Measurements from ENCODE around the gene C14orf93. TPM values are rescaled to one million over a fixed set of nuclear protein-coding genes. Genes with fewer than 3 reads are reported as not detected.
"Not testable (repeated sequence)": the region's sequence is repeated elsewhere in the genome, so short reads cannot be mapped to it uniquely, and the experiment has no call there.

The C14orf93 gene
- total RNA-seq, 1 donor from 2014 or later: 8.1 TPM

DNA sequence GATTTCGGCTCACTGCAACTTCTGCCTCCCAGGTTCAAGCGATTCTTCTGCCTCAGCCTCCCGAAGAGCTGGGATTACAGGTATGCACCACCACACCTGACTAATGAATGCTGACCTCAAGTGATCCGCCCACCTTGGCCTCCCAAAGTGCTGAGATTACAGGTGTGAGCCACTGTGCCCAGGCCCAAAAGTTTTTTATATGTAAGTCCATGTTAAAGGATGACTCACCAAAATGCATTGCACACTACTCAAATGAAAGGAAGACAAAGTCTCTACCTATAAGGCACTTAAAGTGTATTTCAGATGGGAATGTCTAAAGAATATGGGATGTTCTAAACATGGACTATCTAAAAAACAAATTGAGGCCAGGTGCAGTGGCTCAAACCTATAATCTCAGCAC, 5.7 kb downstream of the C14orf93 start:
- DNase-seq (ENCODE audit: low spot score); ATAC-seq; intact Hi-C loops (cut with DNase I): not testable (repeated sequence)

DNA sequence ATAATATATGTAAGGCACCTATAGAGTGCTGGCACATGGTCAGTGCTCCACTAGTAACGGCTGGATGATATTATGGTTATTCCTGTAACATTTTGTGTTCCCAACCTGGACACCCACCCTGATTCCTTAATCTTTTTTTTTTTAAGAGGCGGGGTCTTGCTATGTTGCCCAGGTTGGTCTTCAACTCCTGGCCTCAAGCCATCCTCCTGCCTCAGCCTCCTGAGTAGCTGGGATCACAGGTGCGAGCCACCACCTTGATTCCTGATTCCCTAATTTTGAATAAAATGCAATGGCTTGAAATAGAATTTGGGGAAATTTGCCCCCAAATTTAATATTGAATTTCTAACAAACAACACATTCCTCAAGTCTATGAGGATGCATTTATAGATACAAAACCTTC, 7.4 kb downstream of the C14orf93 start:
- intact Hi-C loops (cut with DNase I): no loop called here
- ATAC-seq (no peak), DNase-seq (ENCODE audit: low spot score) (no peak)

GRCh38 chr14:23000860-23001259, 9.1 kb downstream of the C14orf93 start:
- DNase-seq (ENCODE audit: low spot score) (no peak), ATAC-seq (no peak)
- intact Hi-C loops (cut with DNase I): no loop called here

DNA sequence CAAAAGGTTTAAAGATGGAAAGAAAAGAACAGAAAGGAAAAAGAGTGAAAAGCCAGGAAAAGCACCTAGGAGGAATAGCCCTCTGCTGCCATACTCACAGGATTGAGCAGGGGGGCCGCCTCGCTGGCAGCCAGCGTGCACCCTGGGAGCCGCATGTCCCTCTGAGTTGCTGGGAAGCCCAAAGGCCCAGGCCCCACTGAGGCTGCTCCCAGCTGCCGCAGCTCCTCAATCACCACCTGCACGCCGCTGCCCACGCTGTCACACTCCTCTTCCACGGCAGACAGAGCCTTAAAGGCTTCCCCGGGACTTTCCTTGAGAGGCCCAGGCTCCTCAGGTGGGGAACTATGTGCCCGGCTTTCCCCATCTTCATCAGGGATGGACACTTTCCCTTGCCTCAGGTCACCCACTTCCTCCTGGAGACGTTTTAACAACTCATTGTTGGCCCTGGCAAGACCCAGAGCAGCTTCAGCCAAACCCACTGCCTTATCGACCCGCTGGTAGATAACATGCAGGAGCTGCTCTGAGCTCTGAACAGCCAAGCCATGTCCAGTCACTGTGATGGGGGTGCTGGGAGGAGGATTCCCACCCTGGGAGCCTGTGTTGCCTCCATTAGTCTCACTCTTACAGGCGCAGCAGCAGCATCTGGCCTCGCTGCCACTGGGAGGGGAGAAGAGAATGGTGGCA, 11.5 kb downstream of the C14orf93 start:
- ATAC-seq (no peak), DNase-seq (ENCODE audit: low spot score) (no peak)
- intact Hi-C loops (cut with DNase I): no loop called here

GRCh38 chr14:22997676-22998323, 12.1 kb downstream of the C14orf93 start:
- DNase-seq (ENCODE audit: low spot score) (no peak), ATAC-seq (no peak)
- intact Hi-C loops (cut with DNase I): no loop called here

DNA sequence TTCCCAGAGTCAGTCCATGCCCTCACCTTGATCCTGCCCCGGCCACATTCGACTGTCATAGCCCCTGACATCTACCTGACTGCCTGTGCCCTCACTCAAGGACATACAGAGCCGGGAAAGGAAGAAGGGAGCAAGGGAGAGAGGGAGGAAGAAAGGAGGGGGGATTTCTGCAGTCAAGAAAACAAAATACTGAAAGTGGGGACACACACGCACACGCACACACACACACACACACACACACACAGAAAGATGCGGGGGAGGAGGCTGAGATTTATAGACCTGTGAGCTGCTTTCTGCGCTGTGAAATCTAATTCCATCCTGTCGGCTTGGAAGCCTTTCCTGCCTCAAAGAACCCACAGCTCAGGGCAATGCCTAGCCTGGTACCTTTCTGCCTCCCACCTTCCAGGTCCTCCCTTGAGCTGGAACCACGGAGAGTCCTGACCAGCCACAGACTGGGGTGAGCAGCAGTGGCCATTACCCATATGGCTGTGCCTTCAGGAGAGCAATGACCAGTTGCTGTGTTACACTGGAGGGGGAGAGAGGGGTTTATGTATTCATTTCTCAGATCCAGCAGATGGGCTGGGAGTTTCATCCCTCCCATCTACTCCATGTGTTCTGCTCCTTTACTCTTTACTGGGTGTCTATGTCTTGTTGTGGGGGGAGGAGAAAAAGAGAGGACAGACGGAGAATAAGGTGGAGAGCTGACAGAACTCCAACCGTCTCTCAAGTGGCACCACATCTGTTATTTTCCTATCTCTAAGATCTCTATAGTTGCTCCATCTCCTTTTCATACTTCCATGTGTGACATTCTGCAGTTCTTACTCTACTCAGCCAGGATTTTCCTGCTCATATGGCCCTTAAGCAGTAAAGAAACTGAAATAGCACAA, 12.9 kb downstream of the C14orf93 start:
- no peak for ATAC-seq
- DNase-seq (ENCODE audit: low spot score): no peak
- intact Hi-C loops (cut with DNase I): no loop called here

GRCh38 chr14:22995889-22996625, 13.9 kb downstream of the C14orf93 start:
- ATAC-seq: no peak
- DNase-seq (ENCODE audit: low spot score): no peak
- intact Hi-C loops (cut with DNase I): no loop called here

DNA sequence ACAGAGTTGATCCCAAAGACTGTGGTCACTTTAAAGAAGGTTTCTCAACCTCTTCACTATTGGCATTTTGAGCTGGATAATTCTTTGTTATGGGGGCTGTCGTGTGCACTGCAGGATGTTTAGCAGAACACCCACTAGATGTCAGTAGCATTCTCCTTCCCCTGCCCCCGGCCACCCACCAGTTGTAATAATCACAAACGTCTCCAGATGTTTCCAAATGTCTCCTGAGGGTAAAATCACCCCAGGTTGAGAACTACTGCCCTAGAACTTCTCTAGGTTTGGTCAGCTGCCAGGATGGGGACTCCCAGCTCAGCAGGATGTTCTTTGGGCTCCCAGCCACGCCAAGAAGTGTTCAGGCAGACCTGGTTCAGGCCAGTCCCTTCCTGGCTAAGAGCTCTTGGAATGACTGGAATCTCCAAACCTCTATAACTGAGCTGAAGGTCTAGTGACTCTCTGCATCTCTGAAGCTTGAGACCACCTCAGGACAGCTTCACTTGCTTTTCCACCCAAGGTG, 15.1 kb downstream of the C14orf93 start:
- ATAC-seq (peak; percentile 87), DNase-seq (ENCODE audit: low spot score) (no peak)
- intact Hi-C loops (cut with DNase I): no loop called here

GRCh38 chr14:22993517-22993916, 16.4 kb downstream of the C14orf93 start:
- intact Hi-C loops (cut with DNase I): no loop called here
- ATAC-seq: no peak
- DNase-seq (ENCODE audit: low spot score): no peak

- DNase-seq (ENCODE audit: low spot score) (no peak), ATAC-seq (no peak)
- intact Hi-C loops (cut with DNase I): no loop called here
Observed at GRCh38 chr14:22991852-22992251, 18.1 kb downstream of the C14orf93 start.

- no peak for DNase-seq (ENCODE audit: low spot score)
- intact Hi-C loops (cut with DNase I): loop anchor here (2.0 kb wide), 1 partner anchor 70 kb away; the partner anchor contains the start of gene CDH24
- no peak for ATAC-seq
Observed at GRCh38 chr14:22987291-22987690, 22.7 kb downstream of the C14orf93 start.

GRCh38 chr14:22986508-22987054, 23.4 kb downstream of the C14orf93 start:
- DNase-seq (ENCODE audit: low spot score) (peak; percentile 94), ATAC-seq (peak; percentile 58)
- intact Hi-C loops (cut with DNase I): loop anchor here (2.0 kb wide), 1 partner anchor 70 kb away; the partner anchor contains the start of gene CDH24

DNA sequence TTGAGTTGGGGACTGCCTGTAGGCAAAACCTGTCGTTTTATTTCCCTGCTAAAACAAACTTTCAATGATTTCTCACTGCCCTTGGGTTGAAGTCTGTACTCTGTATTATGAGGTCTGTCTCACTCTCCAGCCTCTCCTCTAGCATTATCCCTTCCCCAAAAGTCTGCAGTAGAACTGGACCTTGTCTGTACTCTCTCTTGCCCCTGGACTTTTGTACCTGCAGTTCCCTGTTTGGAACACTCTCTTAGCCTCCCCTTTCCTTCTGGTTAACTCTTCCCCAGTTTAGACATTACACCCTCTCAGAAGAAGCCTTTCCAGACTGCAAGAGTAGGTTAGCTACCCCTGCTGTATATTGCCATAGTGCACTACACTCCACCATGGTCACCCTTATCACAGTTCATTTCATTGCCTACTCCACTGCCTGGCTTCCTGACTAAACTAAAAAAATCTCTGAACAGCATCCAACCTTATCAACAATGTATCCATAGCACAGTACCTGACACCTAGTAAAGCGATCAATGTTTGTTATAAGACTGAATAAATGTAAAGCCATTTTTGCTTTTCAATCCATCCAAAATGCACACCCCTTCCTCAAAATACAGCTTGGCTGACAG, 23.9 kb downstream of the C14orf93 start:
- ATAC-seq: no peak
- DNase-seq (ENCODE audit: low spot score): no peak
- intact Hi-C loops (cut with DNase I): loop anchor here (2.0 kb wide), 1 partner anchor 71 kb away; the partner anchor contains the start of gene CDH24

DNA sequence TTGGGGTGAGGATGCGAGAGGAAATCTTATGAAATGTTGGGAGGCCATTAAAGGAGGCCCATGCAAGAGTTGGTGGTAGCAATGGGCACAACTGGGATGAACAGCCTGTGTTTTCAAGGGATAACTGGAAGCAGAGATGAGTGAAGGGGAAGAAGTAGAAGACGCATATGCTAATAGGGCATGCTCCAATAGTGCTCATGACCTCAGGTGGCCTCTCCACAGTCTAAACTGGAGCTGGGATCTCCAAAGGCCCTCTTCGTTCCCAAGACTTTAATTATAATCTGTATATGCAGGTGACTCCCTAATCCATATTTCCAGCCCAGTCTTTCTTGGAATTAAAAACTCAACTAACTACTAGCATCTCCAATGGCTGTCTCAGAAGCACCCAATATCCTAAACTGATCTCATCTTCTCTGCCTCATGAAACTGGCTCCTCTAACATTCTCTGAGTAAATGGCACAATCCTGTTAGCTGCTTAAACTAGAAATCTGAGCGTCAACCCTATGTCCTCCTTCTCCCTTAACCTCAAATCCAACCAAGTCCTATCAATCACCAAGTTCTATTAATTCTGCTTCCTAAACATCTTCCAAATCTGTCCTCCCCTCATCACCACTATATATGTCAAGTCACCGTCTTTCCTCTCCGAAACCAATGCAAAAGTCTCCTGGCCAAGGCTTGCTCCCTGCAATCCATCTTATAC, 24.8 kb downstream of the C14orf93 start:
- intact Hi-C loops (cut with DNase I): no loop called here
- ATAC-seq (no peak), DNase-seq (ENCODE audit: low spot score) (no peak)

DNA sequence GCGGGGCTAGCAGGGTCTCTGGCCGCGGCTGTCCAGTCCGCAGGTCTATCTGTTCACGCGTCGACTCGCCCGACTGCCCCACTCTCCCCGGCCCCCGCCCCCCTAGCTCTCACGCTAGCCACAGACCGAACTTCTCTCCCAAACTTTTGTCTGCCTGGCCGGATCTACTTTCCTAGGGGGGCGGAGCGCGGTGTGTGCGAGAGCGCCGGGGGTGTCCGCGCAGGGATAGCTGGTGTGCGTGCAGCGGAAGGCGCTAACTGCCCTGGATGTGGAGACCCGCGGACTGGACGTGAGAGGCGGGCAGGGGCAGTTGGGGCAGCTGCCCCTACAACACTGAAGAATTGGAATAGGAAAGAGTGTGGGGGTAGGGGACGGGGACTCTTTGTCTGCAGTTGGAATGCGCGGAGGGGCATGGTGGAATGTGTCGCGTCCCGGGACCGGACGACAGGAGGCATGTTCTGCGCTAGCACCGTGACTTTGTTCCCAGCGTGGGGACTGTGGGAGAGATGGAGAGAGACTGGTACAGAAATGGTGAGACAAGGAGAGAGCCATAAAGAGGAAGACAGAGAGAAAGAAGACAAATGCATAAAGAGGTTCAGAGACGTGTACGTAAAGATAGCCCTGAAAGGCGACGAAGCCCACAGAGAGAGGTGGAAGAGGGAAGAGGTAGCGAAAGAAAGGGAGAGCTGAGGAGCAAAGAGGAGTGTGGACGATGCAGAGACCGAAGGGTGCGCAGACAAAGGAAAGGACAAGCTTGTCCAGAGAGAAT, 27.3 kb downstream of the C14orf93 start, which contains the start of gene AJUBA:
TSS of gene AJUBA (minus strand) at position 75 of the 769 bp plus-strand sequence. CDS start 285 bp downstream, outside the sequence.
- intact Hi-C loops (cut with DNase I): loop anchor here (2.0 kb wide), 1 partner anchor 52 kb away; no protein-coding TSS in a partner anchor
- ATAC-seq: peak; percentile 92
- peak; percentile 93 for DNase-seq (ENCODE audit: low spot score)

- DNase-seq (ENCODE audit: low spot score) (peak; percentile 66), ATAC-seq (peak; percentile 1)
- intact Hi-C loops (cut with DNase I): loop anchor here (2.0 kb wide), 1 partner anchor 51 kb away; no protein-coding TSS in a partner anchor
Observed at GRCh38 chr14:22981876-22982476, 28.0 kb downstream of the C14orf93 start.
